HepG2 (cell line): ENCODE data around the gene CAD. TPM values are rescaled to one million over a fixed set of nuclear protein-coding genes. Genes with fewer than 3 reads are reported as not detected.

Experiments used
- AGO1 ChIP-seq: fragments of 200-400 bp; formaldehyde crosslinking; IDR thresholded peaks from 2 replicates; pipeline ENCODE4 v1.6.1; 2017; ENCODE audit warnings: mild to moderate bottlenecking, low read depth, low read length, moderate library complexity; ENCODE audit not compliant: poor library complexity, severe bottlenecking
- CBX2 ChIP-seq, 2 experiments: fragments of 200-600 bp in 1 of 2; sonication (generic); formaldehyde crosslinking in 1 of 2; IDR thresholded peaks; 2 replicates each; pipeline versions ENCODE4 v1.7.0 to v1.8.1; 2018 to 2022; ENCODE audit warnings: low read depth in 2 of 2, low read length in 1 of 2, mild to moderate bottlenecking in 1 of 2, missing genetic modification reagents in 1 of 2
- CREB1 ChIP-seq, 2 experiments: fragments of 450-650 bp in 1 of 2; IDR thresholded peaks; 2 replicates each; pipeline ENCODE4 v1.6.1; 2016 to 2017; ENCODE audit warnings: control low read depth in 1 of 2, mild to moderate bottlenecking in 1 of 2, missing compliant biosample characterization in 1 of 2, missing genetic modification characterization in 1 of 2
- HDAC1 ChIP-seq: sonication (generic); formaldehyde crosslinking; IDR thresholded peaks from 2 replicates; pipeline ENCODE4 v1.5.1; 2020; ENCODE audit warnings: mild to moderate bottlenecking, missing genetic modification reagents
- HNF4G ChIP-seq, 2 experiments: sonication (generic) in 1 of 2; formaldehyde crosslinking in 1 of 2; IDR thresholded peaks; 2 replicates each; pipeline versions ENCODE4 v1.4.0 to v1.6.1; 2011 to 2020; ENCODE audit warnings: borderline replicate concordance in 2 of 2, low read depth in 2 of 2, mild to moderate bottlenecking in 2 of 2, low read length in 1 of 2, missing genetic modification reagents in 1 of 2, moderate library complexity in 1 of 2
- KDM2A ChIP-seq: sonication (generic); formaldehyde crosslinking; IDR thresholded peaks from 2 replicates; pipeline ENCODE4 v1.4.0; 2020; ENCODE audit warnings: low read depth, missing genetic modification reagents, borderline replicate concordance
- MAX ChIP-seq: IDR thresholded peaks from 2 replicates; pipeline ENCODE4 v1.6.1; 2012; ENCODE audit warnings: inconsistent platforms
- MIER2 ChIP-seq: IDR thresholded peaks from 2 replicates; pipeline ENCODE4 v1.6.1; 2016; ENCODE audit warnings: missing biosample characterization, missing genetic modification reagents
- MXD3 ChIP-seq: IDR thresholded peaks from 2 replicates; pipeline ENCODE4 v1.6.1; 2016; ENCODE audit warnings: mild to moderate bottlenecking, missing biosample characterization, missing genetic modification reagents
- NFRKB ChIP-seq: fragments of 450-650 bp; IDR thresholded peaks from 2 replicates; pipeline ENCODE4 v1.6.1; 2017
- PHF5A ChIP-seq: IDR thresholded peaks from one replicate; pipeline ENCODE4 v1.6.1; 2018; ENCODE audit warnings: low read depth, missing genetic modification reagents; ENCODE audit not compliant: unreplicated experiment
- RARA ChIP-seq: IDR thresholded peaks from 2 replicates; pipeline ENCODE4 v1.6.1; 2016; ENCODE audit warnings: missing genetic modification reagents, missing compliant biosample characterization
- REXO4 ChIP-seq: sonication (generic); formaldehyde crosslinking; IDR thresholded peaks from 2 replicates; pipeline ENCODE4 v1.8.0; 2022; ENCODE audit warnings: missing genetic modification reagents, mild to moderate bottlenecking, borderline replicate concordance
- SALL1 ChIP-seq: sonication (generic); formaldehyde crosslinking; IDR thresholded peaks from 2 replicates; pipeline ENCODE4 v1.8.0; 2022; ENCODE audit warnings: mild to moderate bottlenecking, missing genetic modification reagents
- SNAPC4 ChIP-seq: sonication (generic); formaldehyde crosslinking; IDR thresholded peaks from 2 replicates; pipeline ENCODE4 v1.4.0; 2020; ENCODE audit warnings: mild to moderate bottlenecking, missing genetic modification reagents
- SNRNP70 ChIP-seq: fragments of 200-400 bp; formaldehyde crosslinking; IDR thresholded peaks from 2 replicates; pipeline ENCODE4 v1.6.1; 2017; ENCODE audit warnings: mild to moderate bottlenecking, low read depth, low read length, moderate library complexity
- TAF1 ChIP-seq: sonication (generic); formaldehyde crosslinking; IDR thresholded peaks from 2 replicates; pipeline ENCODE4 v1.4.0; 2020; ENCODE audit warnings: missing genetic modification reagents
- ZFY ChIP-seq: sonication (generic); formaldehyde crosslinking; IDR thresholded peaks from 2 replicates; pipeline ENCODE4 v1.4.0; 2020; ENCODE audit warnings: missing genetic modification reagents
- ZHX1 ChIP-seq: sonication (generic); formaldehyde crosslinking; IDR thresholded peaks from 2 replicates; pipeline ENCODE4 v1.8.1; 2022; ENCODE audit warnings: low read depth, mild to moderate bottlenecking, missing genetic modification reagents
- ZNF138 ChIP-seq: sonication (generic); formaldehyde crosslinking; IDR thresholded peaks from 2 replicates; pipeline ENCODE4 v1.5.0; 2020; ENCODE audit warnings: mild to moderate bottlenecking, low read depth, missing genetic modification reagents
- ZNF549 ChIP-seq: sonication (generic); formaldehyde crosslinking; IDR thresholded peaks from 2 replicates; pipeline ENCODE4 v1.5.0; 2020; ENCODE audit warnings: missing genetic modification reagents
- ZNF709 ChIP-seq: sonication (generic); formaldehyde crosslinking; IDR thresholded peaks from 2 replicates; pipeline ENCODE4 v1.5.0; 2020; ENCODE audit warnings: mild to moderate bottlenecking, missing genetic modification reagents
- polyA plus RNA-seq, 8 experiments: library from polyadenylated mRNA; depleted of rRNA in 3 of 8; stranded (reverse) in 7 of 8; unstranded in 1 of 8; fragments of >200 nt; fragmentation: Illumina TruSeq in 4 of 8; extraction: Trizol in 4 of 8; gene quantifications; 2 replicates each; pipeline versions ENCODE4 v1.2.1 to v1.2.3, GENCODE V29; 2011 to 2016; ENCODE audit warnings: low read depth in 4 of 8, missing spikeins in 1 of 8, mixed read lengths in 1 of 8; ENCODE audit not compliant: insufficient read depth in 1 of 8
- total RNA-seq, 5 experiments: library from RNA; depleted of rRNA; stranded (reverse); fragments of >200 nt; fragmentation: Illumina TruSeq; extraction: Trizol; gene quantifications; 2 replicates each; pipeline ENCODE4 v1.2.3, GENCODE V29; 2016; ENCODE audit warnings: low read depth in 1 of 5

The CAD gene
- total and polyA plus RNA-seq, 2 of the 13 experiments (the other 11 are each of a cell fraction or from before 2014, with no cell fraction given), result 21.7 to 37.0 TPM

GRCh38 chr2:27171351-27171848, 45.8 kb upstream of the CAD start (continued):
- TF ChIP-seq AGO1 (no peak), RARA (peak; percentile 97), MAX (peak; percentile 78; the same call in 1 of the 2 replicates), CREB1 (IDR thresholded peaks at IDR 0.05) (peak; percentile 81), CREB1 (CRISPR knock-in tag; IDR thresholded peaks at IDR 0.05) (peak; percentile 91), MXD3 (CRISPR knock-in tag) (no peak), REXO4 (CRISPR knock-in tag) (no peak), HDAC1 (peak; percentile 88), HNF4G (IDR thresholded peaks at IDR 0.05; ENCODE audit: borderline replicate concordance, low read depth, low read length) (no peak), HNF4G (CRISPR knock-in tag; IDR thresholded peaks at IDR 0.05; ENCODE audit: borderline replicate concordance, low read depth) (peak; percentile 58; the same call in 1 of the 2 replicates), ZNF138 (CRISPR knock-in tag) (no peak), KDM2A (peak; percentile 71; the same call in 1 of the 2 replicates), ZNF709 (CRISPR knock-in tag) (no peak), ZNF549 (CRISPR knock-in tag) (no peak), TAF1 (no peak; the same call in 1 of the 2 replicates), SNAPC4 (no peak), NFRKB (no peak), MIER2 (CRISPR knock-in tag) (peak; percentile 77; the same call in 1 of the 2 replicates), CBX2 (IDR thresholded peaks at IDR 0.05; ENCODE audit: low read depth, low read length) (no peak), CBX2 (CRISPR knock-in tag; IDR thresholded peaks at IDR 0.05; ENCODE audit: low read depth) (no peak), ZHX1 (peak; percentile 78), SALL1 (CRISPR knock-in tag) (peak; percentile 100), SNRNP70 (no peak), PHF5A (CRISPR knock-in tag) (peak; percentile 91), ZFY (CRISPR knock-in tag) (peak; percentile 47; the same call in 1 of the 2 replicates)
